Neural crest cell (in vitro differentiated cells): ENCODE measurements around the gene INSIG2. TPM values are rescaled to one million over a fixed set of nuclear protein-coding genes. Genes with fewer than 3 reads are reported as not detected.

Experiments used
- DNase-seq: peaks from one replicate; pipeline ENCODE4 v3.0.0; 2021; ENCODE audit warnings: low read depth, mixed read lengths, low spot score
- H3K27ac Mint-ChIP-seq: one replicate; pipeline ENCODE4 v1.8.0; 2021; ENCODE audit warnings: mild to moderate bottlenecking, mixed read lengths; ENCODE audit not compliant: unreplicated experiment
- H3K27me3 Mint-ChIP-seq: 2 replicates; pipeline ENCODE4 v1.8.0; 2021; ENCODE audit warnings: low read depth, mild to moderate bottlenecking, mixed read lengths
- H3K36me3 Mint-ChIP-seq: 2 replicates; pipeline ENCODE4 v1.8.0; 2021; ENCODE audit warnings: low read depth, mild to moderate bottlenecking, mixed read lengths
- H3K4me1 Mint-ChIP-seq: 2 replicates; pipeline ENCODE4 v1.8.0; 2021; ENCODE audit warnings: mixed read lengths
- H3K4me3 Mint-ChIP-seq: one replicate; pipeline ENCODE4 v1.8.0; 2021; ENCODE audit warnings: mild to moderate bottlenecking, mixed read lengths
- H3K9me3 Mint-ChIP-seq: 2 replicates; pipeline ENCODE4 v1.8.0; 2021; ENCODE audit warnings: mixed read lengths
- CTCF ChIP-seq: fragments of 200-600 bp; sonication (generic); conservative IDR thresholded peaks from 2 replicates; pipeline ENCODE4 v1.5.0; 2021; ENCODE audit warnings: antibody characterized with exemption, mild to moderate bottlenecking
- total RNA-seq: library from RNA; stranded (reverse); gene quantifications from 2 replicates; pipeline ENCODE4 v1.2.1, GENCODE V29; 2021

INSIG2 gene
- total RNA-seq, 1 donor from 2014 or later, result 14.4 TPM

GRCh38 chr2:118146315-118147283, 58.3 kb downstream of the INSIG2 start:
- no peak for DNase-seq
- Mint-ChIP-seq H3K36me3 (no peaks in the 10 kb centered on the region), H3K4me3 (no peak overlapping the region), H3K27me3 (no peaks in the 10 kb centered on the region), H3K9me3 (no peaks in the 10 kb centered on the region), H3K4me1 (peaks cover 9% of the 10 kb centered on the region), H3K27ac (no peak overlapping the region)
- TF ChIP-seq CTCF, result no peak

DNA sequence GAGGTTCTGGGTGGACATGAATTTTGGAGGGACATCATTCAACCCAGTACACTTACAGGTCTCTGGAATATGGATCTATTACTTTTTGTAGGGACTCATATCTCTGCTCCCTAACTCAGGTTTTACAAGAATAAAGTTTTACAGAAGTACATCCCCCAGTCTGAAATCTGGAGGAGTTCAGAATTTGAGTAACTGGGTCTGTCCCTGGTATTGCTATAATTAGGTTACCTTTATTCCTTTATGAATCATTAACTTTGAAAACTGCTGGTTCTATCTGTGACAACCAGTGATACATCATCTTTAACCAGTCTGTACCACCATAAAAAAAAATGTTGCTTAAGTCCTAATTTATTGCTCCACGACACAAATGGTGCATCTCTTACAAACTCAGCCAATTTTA, 59.9 kb downstream of the INSIG2 start:
- Mint-ChIP-seq H3K27ac (no peak overlapping the region), H3K9me3 (no peaks in the 10 kb centered on the region), H3K36me3 (no peaks in the 10 kb centered on the region), H3K4me1 (peaks cover 3% of the 10 kb centered on the region), H3K27me3 (no peaks in the 10 kb centered on the region), H3K4me3 (no peak overlapping the region)
- no peak for DNase-seq
- TF ChIP-seq CTCF, result no peak

DNA sequence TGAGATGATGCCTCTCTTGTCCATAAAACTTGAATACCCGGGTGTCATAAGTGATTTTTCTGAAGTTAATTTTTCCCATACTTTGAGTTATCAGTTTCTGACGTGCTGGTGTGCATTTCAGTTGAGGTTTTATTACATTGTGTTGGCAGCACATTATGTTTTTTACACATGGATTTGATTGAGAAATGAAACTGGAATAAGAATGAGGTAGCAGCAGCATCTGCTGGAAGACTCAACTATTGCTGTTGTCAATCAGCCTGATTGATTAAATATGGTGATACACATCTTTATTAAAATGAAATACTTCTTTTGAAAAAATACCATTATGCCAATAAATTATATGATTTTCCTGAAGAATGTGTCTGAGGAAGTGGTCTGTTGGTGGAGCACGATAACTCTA, 60.5 kb downstream of the INSIG2 start:
- no peak for DNase-seq
- Mint-ChIP-seq H3K4me3 (no peak overlapping the region), H3K27me3 (no peaks in the 10 kb centered on the region), H3K9me3 (no peaks in the 10 kb centered on the region), H3K4me1 (peaks cover 3% of the 10 kb centered on the region), H3K27ac (no peak overlapping the region), H3K36me3 (no peaks in the 10 kb centered on the region)
- no peak for TF ChIP-seq CTCF

DNA sequence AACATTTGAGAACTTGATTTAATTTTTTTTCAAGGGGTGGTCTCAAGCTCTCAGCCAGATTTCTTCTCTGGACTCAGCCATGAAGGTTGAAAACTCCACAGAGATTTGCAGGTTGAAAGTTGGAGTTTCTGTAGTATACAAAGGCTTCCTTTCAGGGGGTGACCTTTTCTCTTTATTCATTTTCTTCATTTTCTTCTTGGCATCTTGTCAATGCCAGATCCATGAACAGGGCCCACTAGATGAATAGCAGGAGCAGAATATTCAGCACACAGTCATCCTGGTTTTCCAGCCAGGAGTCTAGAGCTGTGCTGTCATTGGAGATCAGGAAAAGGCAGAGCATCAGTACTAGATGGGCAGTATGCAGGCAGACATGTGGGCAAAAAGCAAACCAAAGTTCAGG, 62.0 kb downstream of the INSIG2 start:
- no peak for DNase-seq
- Mint-ChIP-seq H3K27me3 (no peaks in the 10 kb centered on the region), H3K27ac (no peak overlapping the region), H3K9me3 (no peaks in the 10 kb centered on the region), H3K36me3 (no peaks in the 10 kb centered on the region), H3K4me3 (no peak overlapping the region), H3K4me1 (peaks cover 3% of the 10 kb centered on the region)
- no peak for TF ChIP-seq CTCF

DNA sequence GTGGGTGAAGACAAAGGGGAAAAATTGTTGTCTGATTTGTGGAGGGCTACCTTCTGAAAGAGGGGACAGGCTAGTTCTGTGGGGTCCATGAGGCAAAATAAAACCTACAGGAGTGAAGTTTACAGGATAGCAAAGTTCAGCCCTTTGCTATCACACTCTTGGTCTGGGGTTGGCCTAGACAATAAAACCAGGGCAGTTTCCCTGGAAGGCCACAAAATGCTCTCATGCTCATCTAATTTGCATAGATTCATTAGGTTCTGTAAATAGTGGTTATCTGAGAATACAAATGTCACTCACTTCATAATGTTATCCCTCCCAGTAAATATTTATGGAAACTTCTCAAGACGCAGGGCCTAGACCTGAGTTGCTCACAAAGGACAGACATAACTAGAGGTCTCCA, 63.6 kb downstream of the INSIG2 start:
- no peak for TF ChIP-seq CTCF
- Mint-ChIP-seq H3K9me3 (peaks cover 7% of the 10 kb centered on the region), H3K4me1 (peaks cover 3% of the 10 kb centered on the region), H3K4me3 (no peak overlapping the region), H3K36me3 (no peaks in the 10 kb centered on the region), H3K27me3 (no peaks in the 10 kb centered on the region), H3K27ac (no peak overlapping the region)
- DNase-seq, result no peak
